Measurements from ENCODE around the gene MS4A13. TPM values are rescaled to one million over a fixed set of nuclear protein-coding genes. Genes with fewer than 3 reads are reported as not detected.

MS4A13 gene
- total RNA-seq, 2 experiments from 2014 or later = not detected

- Mint-ChIP-seq H3K4me3 (no peak overlapping the region), H3K27ac (no peak overlapping the region), H3K9me3 (ENCODE audit: insufficient read depth) (peaks cover 24% of the 10 kb centered on the region), H3K27me3 (ENCODE audit: low read depth) (no peaks in the 10 kb centered on the region), H3K4me1 (ENCODE audit: low read depth) (peaks cover 8% of the 10 kb centered on the region), H3K36me3 (ENCODE audit: low read depth) (peaks cover 3% of the 10 kb centered on the region)
- DNase-seq = no peak
- POLR2A ChIA-PET = no interaction called here
- ATAC-seq = no peak
- CTCF ChIA-PET = no interaction called here
Measured at GRCh38 chr11:60561254-60561653, 46.1 kb downstream of the MS4A13 start.

DNA sequence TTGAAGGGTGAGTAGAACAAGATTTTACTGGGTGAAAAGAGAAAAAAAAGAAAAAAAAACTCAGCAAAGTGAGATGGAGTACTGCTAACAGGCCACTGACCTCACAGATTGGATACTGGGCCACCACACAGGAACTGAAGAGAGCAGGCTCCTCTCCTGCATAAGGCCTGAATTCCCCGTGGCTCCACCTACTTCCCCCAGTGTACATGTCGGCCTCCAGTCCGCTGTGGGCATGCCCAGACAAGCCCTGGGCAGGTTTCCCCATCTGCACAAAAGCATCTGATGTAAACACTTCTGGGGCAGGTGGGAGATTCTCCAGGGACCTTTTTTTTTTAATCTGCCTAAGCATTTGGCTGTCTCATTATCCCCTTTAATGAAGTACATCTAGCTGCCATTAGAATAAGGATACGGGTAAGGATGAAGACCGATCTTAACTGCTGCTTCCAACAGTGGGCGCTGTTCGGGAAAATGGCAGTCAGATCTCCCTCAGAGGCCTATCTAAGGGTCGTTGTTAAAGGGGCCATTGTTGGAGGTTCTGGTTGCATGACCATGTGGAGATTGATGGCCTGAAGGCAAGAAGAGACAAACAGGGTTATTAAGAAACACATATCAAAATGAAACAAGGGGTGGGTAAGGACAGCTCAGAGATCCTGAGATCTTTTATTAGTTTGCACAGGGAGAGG lies 48.5 kb downstream of the MS4A13 start:
- peaks cover 3% of the 10 kb centered on the region for H3K36me3 Mint-ChIP-seq (ENCODE audit: low read depth)
- peak overlapping the region; percentile 78 for H3K27ac Mint-ChIP-seq
- no peak for ATAC-seq
- H3K4me1 Mint-ChIP-seq (ENCODE audit: low read depth) = peaks cover 8% of the 10 kb centered on the region
- peak; percentile 33 for DNase-seq
- H3K4me3 Mint-ChIP-seq = no peak overlapping the region
- H3K27me3 Mint-ChIP-seq (ENCODE audit: low read depth) = peaks cover 2% of the 10 kb centered on the region
- H3K9me3 Mint-ChIP-seq (ENCODE audit: insufficient read depth) = peaks cover 21% of the 10 kb centered on the region
- POLR2A ChIA-PET = no interaction called here
- CTCF ChIA-PET = no interaction called here

GRCh38 chr11:60566776-60567175 lies 51.6 kb downstream of the MS4A13 start:
- DNase-seq (no peak), ATAC-seq (no peak)
- Mint-ChIP-seq H3K9me3 (ENCODE audit: insufficient read depth) (peaks cover 12% of the 10 kb centered on the region), H3K36me3 (ENCODE audit: low read depth) (peaks cover 3% of the 10 kb centered on the region), H3K27ac (no peak overlapping the region), H3K27me3 (ENCODE audit: low read depth) (peaks cover 2% of the 10 kb centered on the region), H3K4me3 (no peak overlapping the region), H3K4me1 (ENCODE audit: low read depth) (peaks cover 8% of the 10 kb centered on the region)
- ChIA-PET CTCF (no interaction called here), POLR2A (no interaction called here)

DNA sequence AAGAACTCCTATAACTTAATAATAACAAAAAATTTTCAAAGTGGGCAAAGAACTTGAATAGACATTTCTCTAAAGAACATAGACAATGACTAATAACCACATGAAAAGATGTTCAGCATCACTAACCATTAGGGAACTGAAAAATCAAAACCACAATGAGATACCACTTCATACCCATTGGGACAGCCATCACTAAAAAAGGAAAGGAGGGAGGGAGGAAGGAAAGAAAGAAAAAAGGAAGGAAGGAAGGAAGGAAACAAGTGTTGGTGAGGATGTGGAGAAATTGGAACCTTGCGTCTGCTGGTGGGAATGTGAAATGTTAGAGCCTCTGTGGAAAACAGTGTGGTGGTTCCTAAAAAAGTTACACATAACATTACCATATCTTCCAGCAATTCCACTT lies 55.8 kb downstream of the MS4A13 start:
- DNase-seq (no peak), ATAC-seq (no peak)
- Mint-ChIP-seq H3K36me3 (ENCODE audit: low read depth) (no peaks in the 10 kb centered on the region), H3K27ac (no peak overlapping the region), H3K4me1 (ENCODE audit: low read depth) (no peaks in the 10 kb centered on the region), H3K4me3 (no peak overlapping the region), H3K27me3 (ENCODE audit: low read depth) (peaks cover 9% of the 10 kb centered on the region), H3K9me3 (ENCODE audit: insufficient read depth) (no peaks in the 10 kb centered on the region)
- CTCF ChIA-PET = no interaction called here
- POLR2A ChIA-PET = no interaction called here

GRCh38 chr11:60589611-60590010 lies 74.4 kb downstream of the MS4A13 start:
- H3K4me1 Mint-ChIP-seq (ENCODE audit: low read depth) = no peaks in the 10 kb centered on the region

More at GRCh38 chr11:60589611-60590010, 74.4 kb downstream of the MS4A13 start:
- no peak for DNase-seq
- no peak for ATAC-seq
- H3K27ac Mint-ChIP-seq = no peak overlapping the region
- peaks cover 2% of the 10 kb centered on the region for H3K27me3 Mint-ChIP-seq (ENCODE audit: low read depth)
- H3K9me3 Mint-ChIP-seq (ENCODE audit: insufficient read depth) = peaks cover 5% of the 10 kb centered on the region
- CTCF ChIA-PET = no interaction called here
- H3K36me3 Mint-ChIP-seq (ENCODE audit: low read depth) = no peaks in the 10 kb centered on the region
- H3K4me3 Mint-ChIP-seq = no peak overlapping the region
- POLR2A ChIA-PET = no interaction called here

Other genes with a start within 250 kb of the MS4A13 start
- not detected for gene MS4A4A, start 234.7 kb upstream of the MS4A13 start, total RNA-seq
- not detected for gene MS4A6E, start 188.1 kb upstream of the MS4A13 start, total RNA-seq
- gene MS4A7, start 136.9 kb upstream of the MS4A13 start, total RNA-seq = not detected
- not detected for gene MS4A14, start 118.9 kb upstream of the MS4A13 start, total RNA-seq
- gene MS4A5, start 85.8 kb upstream of the MS4A13 start, total RNA-seq = not detected
- gene MS4A1, start 59.5 kb upstream of the MS4A13 start, total RNA-seq = 1 to 10 TPM in 1 of 2 experiments, under 1 TPM in 1; 0.70 to 1.4 TPM
- gene MS4A12, start 22.6 kb upstream of the MS4A13 start, total RNA-seq = not detected
- not detected for gene MS4A8, start 184.2 kb downstream of the MS4A13 start, total RNA-seq
- not detected for gene MS4A18, start 209.3 kb downstream of the MS4A13 start, total RNA-seq
- not detected for gene MS4A15, start 241.5 kb downstream of the MS4A13 start, total RNA-seq

Measured in activated CD8-positive, alpha-beta T cell treated with anti-CD3 and anti-CD28 coated beads, Interleukin-2, amount 10 ng/mL, durations not matched to agents 7 days and 5 days (primary cell).